Measurements from ENCODE around the gene DLG2. TPM values are rescaled to one million over a fixed set of nuclear protein-coding genes. Genes with fewer than 3 reads are reported as not detected.

The DLG2 gene
- total and polyA plus RNA-seq, 4 donors = 0.30 to 5.5 (median 0.68) TPM

GRCh38 chr11:84034484-84034883 is 1592.7 kb downstream of the DLG2 start (continued):
- TF ChIP-seq ZBTB33 (IDR thresholded peaks at IDR 0.05) (no peak), RXRA (IDR thresholded peaks at IDR 0.05) (no peak), NR2F2 (IDR thresholded peaks at IDR 0.05) (no peak)

- TF ChIP-seq RXRA (IDR thresholded peaks at IDR 0.05) = no peak
- TF ChIP-seq RAD21 (IDR thresholded peaks at IDR 0.05) = no peak
- no peak for TF ChIP-seq GABPA (IDR thresholded peaks at IDR 0.05 in 1 of 2, conservative IDR thresholded peaks at IDR 0.05 in 1 of 2)
- TF ChIP-seq ATF3 (IDR thresholded peaks at IDR 0.05) = no peak
- no peak for TF ChIP-seq TAF1 (conservative IDR thresholded peaks at IDR 0.05)
- TF ChIP-seq HNF4G (IDR thresholded peaks at IDR 0.05) = no peak
- TF ChIP-seq EGR1 (IDR thresholded peaks at IDR 0.05; ENCODE audit: low read depth in 2 of 2) = no peak
- TF ChIP-seq YY1 (IDR thresholded peaks at IDR 0.05) = no peak
- no peak for TF ChIP-seq ZBTB33 (IDR thresholded peaks at IDR 0.05)
- TF ChIP-seq NR2F2 (IDR thresholded peaks at IDR 0.05) = no peak
- no peak for TF ChIP-seq MAX (IDR thresholded peaks at IDR 0.05)
- TF ChIP-seq FOXA1 (IDR thresholded peaks at IDR 0.05) = no peak
- TF ChIP-seq SP1 (IDR thresholded peaks at IDR 0.05) = no peak
- no peak for TF ChIP-seq HNF4A (conservative IDR thresholded peaks at IDR 0.05)
- no peak for TF ChIP-seq FOXA2 (IDR thresholded peaks at IDR 0.05)
- H3K9me3 ChIP-seq (ENCODE audit: control insufficient read depth in 4 of 4, low read length in 3 of 4) = no peaks in the 10 kb centered on the region
These were observed 1602.9 kb downstream of the DLG2 start for GRCh38 chr11:84024266-84024665.

GRCh38 chr11:84022695-84023094 is 1604.4 kb downstream of the DLG2 start:
- Histone ChIP-seq H3K9me3 (ENCODE audit: control insufficient read depth in 4 of 4, low read length in 3 of 4) (no peaks in the 10 kb centered on the region), H3K27me3 (ENCODE audit: control insufficient read depth in 4 of 4, insufficient read depth in 4 of 4, low read length in 3 of 4) (no peaks in the 10 kb centered on the region), H3K27ac (ENCODE audit: low read depth in 1 of 2, low read length in 2 of 2) (no peak overlapping the region), H3K36me3 (ENCODE audit: control insufficient read depth in 4 of 4, insufficient read depth in 3 of 4, low read depth in 1 of 4, low read length in 3 of 4) (no peaks in the 10 kb centered on the region), H3K4me1 (ENCODE audit: control insufficient read depth in 4 of 4, insufficient read depth in 4 of 4, low read length in 3 of 4) (no peaks in the 10 kb centered on the region), H3K9ac (ENCODE audit: low read depth in 1 of 2, low read length in 2 of 2) (no peak overlapping the region), H3K4me3 (ENCODE audit: low read depth in 1 of 3, low read length in 3 of 3) (no peak overlapping the region)
- DNase-seq (ENCODE audit: low spot score) = no peak
- TF ChIP-seq CTCF (IDR thresholded peaks at IDR 0.05; ENCODE audit: low read depth, low read length, missing input control) (no peak), MAX (IDR thresholded peaks at IDR 0.05) (no peak), EGR1 (IDR thresholded peaks at IDR 0.05; ENCODE audit: low read depth in 2 of 2) (no peak), ATF3 (IDR thresholded peaks at IDR 0.05) (no peak)

More at GRCh38 chr11:84024266-84024665, 1602.9 kb downstream of the DLG2 start:
- H3K27me3 ChIP-seq (ENCODE audit: control insufficient read depth in 4 of 4, insufficient read depth in 4 of 4, low read length in 3 of 4) = no peaks in the 10 kb centered on the region
- no peak for DNase-seq (ENCODE audit: low spot score)
- no peak overlapping the region for H3K9ac ChIP-seq (ENCODE audit: low read depth in 1 of 2, low read length in 2 of 2)
- 90% methylated on average over 1 of the region's 1 CpG for WGBS
- H3K4me3 ChIP-seq (ENCODE audit: low read depth in 1 of 3, low read length in 3 of 3) = no peak overlapping the region
- no peak overlapping the region for H3K27ac ChIP-seq (ENCODE audit: low read depth in 1 of 2, low read length in 2 of 2)
- H3K36me3 ChIP-seq (ENCODE audit: control insufficient read depth in 4 of 4, insufficient read depth in 3 of 4, low read depth in 1 of 4, low read length in 3 of 4) = no peaks in the 10 kb centered on the region
- no peaks in the 10 kb centered on the region for H3K4me1 ChIP-seq (ENCODE audit: control insufficient read depth in 4 of 4, insufficient read depth in 4 of 4, low read length in 3 of 4)
